Measurements from ENCODE around the gene OSBPL9. TPM values are rescaled to one million over a fixed set of nuclear protein-coding genes. Genes with fewer than 3 reads are reported as not detected.
A peak's percentile ranks its signal among the peaks of the same experiment; 100 is the strongest.
"Not testable (repeated sequence)": the region's sequence is repeated elsewhere in the genome, so short reads cannot be mapped to it uniquely, and the experiment has no call there.

The OSBPL9 gene
- polyA plus RNA-seq, 1 donor (not counting 4 experiments of a cell fraction or from before 2014, with no cell fraction given) = 62.7 TPM

GRCh38 chr1:51644020-51644419 lies 27.1 kb downstream of the OSBPL9 start:
- no peak overlapping the region for H2AFZ ChIP-seq (ENCODE audit: control insufficient read depth, low read length)
- H3K9me3 ChIP-seq (ENCODE audit: control insufficient read depth, low read depth, low read length) = no peaks in the 10 kb centered on the region
- peak overlapping the region; percentile 45 for H3K27ac ChIP-seq (ENCODE audit: control insufficient read depth, insufficient read depth, low read length)
- H3K9ac ChIP-seq (ENCODE audit: control insufficient read depth, extremely low read depth, insufficient read depth, low read length) = no peak overlapping the region
- DNase-seq (ENCODE audit: low read depth, low spot score) = no peak
- no peak for FAIRE-seq
- H3K4me1 ChIP-seq (ENCODE audit: control insufficient read depth, extremely low read depth, insufficient read depth, low read length) = peaks cover 27% of the 10 kb centered on the region
- H3K36me3 ChIP-seq (ENCODE audit: control insufficient read depth in 2 of 2, extremely low read depth in 1 of 2, insufficient read depth in 2 of 2, low read length in 2 of 2) = no peaks in the 10 kb centered on the region
- no peaks in the 10 kb centered on the region for H4K20me1 ChIP-seq (ENCODE audit: control insufficient read depth, extremely low read depth, insufficient read depth, low read length)
- H3K4me2 ChIP-seq (ENCODE audit: control insufficient read depth, extremely low read depth, insufficient read depth, low read depth, low read length) = no peak overlapping the region
- H3K4me3 ChIP-seq (ENCODE audit: control insufficient read depth in 2 of 3, extremely low read depth in 1 of 3, insufficient read depth in 2 of 3, low read depth in 1 of 3, low read length in 3 of 3) = no peak overlapping the region
- no peaks in the 10 kb centered on the region for H3K27me3 ChIP-seq (ENCODE audit: control insufficient read depth, extremely low read depth, insufficient read depth, low read length)
- TF ChIP-seq CTCF (optimal IDR thresholded peaks at IDR 0.05 in 1 of 3, IDR thresholded peaks at IDR 0.05 in 1 of 3, conservative IDR thresholded peaks at IDR 0.05 in 1 of 3; ENCODE audit: extremely low read depth in 1 of 3, insufficient read depth in 2 of 3, low read length in 3 of 3) (no peak), EZH2 (IDR thresholded peaks at IDR 0.05; ENCODE audit: low read length) (no peak)
- dilution Hi-C loops (cut with MboI; ENCODE audit: extremely low pct_ligation_motif_present, low sequenced_read_pairs) = no loop called here
- peaks cover 63% of the 10 kb centered on the region for H3K79me2 ChIP-seq (ENCODE audit: control insufficient read depth, insufficient read depth, low read length)
- no peaks in the 10 kb centered on the region for H3K9me1 ChIP-seq (ENCODE audit: control insufficient read depth, extremely low read depth, insufficient read depth, low read length)

GRCh38 chr1:51644533-51645197 lies 27.8 kb downstream of the OSBPL9 start:
- peak; percentile 73 for FAIRE-seq
- no peak for TF ChIP-seq CTCF (optimal IDR thresholded peaks at IDR 0.05 in 1 of 3, IDR thresholded peaks at IDR 0.05 in 1 of 3, conservative IDR thresholded peaks at IDR 0.05 in 1 of 3; ENCODE audit: extremely low read depth in 1 of 3, insufficient read depth in 2 of 3, low read length in 3 of 3)
- no peak for TF ChIP-seq EZH2 (IDR thresholded peaks at IDR 0.05; ENCODE audit: low read length)
- H3K9me3 ChIP-seq (ENCODE audit: control insufficient read depth, low read depth, low read length) = no peaks in the 10 kb centered on the region
- peak overlapping the region; percentile 62 for H3K4me2 ChIP-seq (ENCODE audit: control insufficient read depth, extremely low read depth, insufficient read depth, low read depth, low read length)
- dilution Hi-C loops (cut with MboI; ENCODE audit: extremely low pct_ligation_motif_present, low sequenced_read_pairs) = no loop called here
- H3K79me2 ChIP-seq (ENCODE audit: control insufficient read depth, insufficient read depth, low read length) = peaks cover 59% of the 10 kb centered on the region
- no peaks in the 10 kb centered on the region for H3K36me3 ChIP-seq (ENCODE audit: control insufficient read depth in 2 of 2, extremely low read depth in 1 of 2, insufficient read depth in 2 of 2, low read length in 2 of 2)
- H4K20me1 ChIP-seq (ENCODE audit: control insufficient read depth, extremely low read depth, insufficient read depth, low read length) = no peaks in the 10 kb centered on the region
- H3K4me3 ChIP-seq (ENCODE audit: control insufficient read depth in 2 of 3, extremely low read depth in 1 of 3, insufficient read depth in 2 of 3, low read depth in 1 of 3, low read length in 3 of 3) = no peak overlapping the region
- peaks cover 20% of the 10 kb centered on the region for H3K4me1 ChIP-seq (ENCODE audit: control insufficient read depth, extremely low read depth, insufficient read depth, low read length)
- H3K27ac ChIP-seq (ENCODE audit: control insufficient read depth, insufficient read depth, low read length) = peak overlapping the region; percentile 45
- no peaks in the 10 kb centered on the region for H3K9me1 ChIP-seq (ENCODE audit: control insufficient read depth, extremely low read depth, insufficient read depth, low read length)
- no peak for DNase-seq (ENCODE audit: low read depth, low spot score)
- H3K27me3 ChIP-seq (ENCODE audit: control insufficient read depth, extremely low read depth, insufficient read depth, low read length) = no peaks in the 10 kb centered on the region
- no peak overlapping the region for H2AFZ ChIP-seq (ENCODE audit: control insufficient read depth, low read length)
- H3K9ac ChIP-seq (ENCODE audit: control insufficient read depth, extremely low read depth, insufficient read depth, low read length) = no peak overlapping the region

GRCh38 chr1:51646592-51646991 lies 29.7 kb downstream of the OSBPL9 start:
- Histone ChIP-seq H3K4me1 (ENCODE audit: control insufficient read depth, extremely low read depth, insufficient read depth, low read length) (peaks cover 19% of the 10 kb centered on the region), H3K79me2 (ENCODE audit: control insufficient read depth, insufficient read depth, low read length) (peaks cover 50% of the 10 kb centered on the region)
- H3K9ac ChIP-seq (ENCODE audit: control insufficient read depth, extremely low read depth, insufficient read depth, low read length); H3K27ac ChIP-seq (ENCODE audit: control insufficient read depth, insufficient read depth, low read length); FAIRE-seq; H2AFZ ChIP-seq (ENCODE audit: control insufficient read depth, low read length); H3K27me3 ChIP-seq (ENCODE audit: control insufficient read depth, extremely low read depth, insufficient read depth, low read length); H3K4me2 ChIP-seq (ENCODE audit: control insufficient read depth, extremely low read depth, insufficient read depth, low read depth, low read length); H3K9me3 ChIP-seq (ENCODE audit: control insufficient read depth, low read depth, low read length); H3K9me1 ChIP-seq (ENCODE audit: control insufficient read depth, extremely low read depth, insufficient read depth, low read length); H3K36me3 ChIP-seq (ENCODE audit: control insufficient read depth in 2 of 2, extremely low read depth in 1 of 2, insufficient read depth in 2 of 2, low read length in 2 of 2); dilution Hi-C loops (cut with MboI; ENCODE audit: extremely low pct_ligation_motif_present, low sequenced_read_pairs); H4K20me1 ChIP-seq (ENCODE audit: control insufficient read depth, extremely low read depth, insufficient read depth, low read length); H3K4me3 ChIP-seq (ENCODE audit: control insufficient read depth in 2 of 3, extremely low read depth in 1 of 3, insufficient read depth in 2 of 3, low read depth in 1 of 3, low read length in 3 of 3); DNase-seq (ENCODE audit: low read depth, low spot score): not testable (repeated sequence)

Measured in keratinocyte (primary cell).